ENCODE data around the gene SDF2.

- TF ChIP-seq CTCF (conservative IDR thresholded peaks at IDR 0.05; ENCODE audit: low read depth in 2 of 2), result no peak
- no peak for TF ChIP-seq EZH2 (IDR thresholded peaks at IDR 0.05; ENCODE audit: low read depth, unreplicated experiment)
- TF ChIP-seq ZNF331 (CRISPR knock-in tag; IDR thresholded peaks at IDR 0.05; ENCODE audit: low read depth), result no peak
- no peak for TF ChIP-seq REST (IDR thresholded peaks at IDR 0.05; ENCODE audit: unreplicated experiment)
- TF ChIP-seq POLR2AphosphoS5 (IDR thresholded peaks at IDR 0.05; ENCODE audit: low read depth), result peak; percentile 74
- peak; percentile 77 for TF ChIP-seq CREB1 (CRISPR knock-in tag; IDR thresholded peaks at IDR 0.05; ENCODE audit: low read depth)
- no peak for TF ChIP-seq EZH2phosphoT487 (IDR thresholded peaks at IDR 0.05; ENCODE audit: unreplicated experiment)
- TF ChIP-seq NANOG (IDR thresholded peaks at IDR 0.05; ENCODE audit: borderline replicate concordance), result no peak
- no peak for TF ChIP-seq STAT1 (IDR thresholded peaks at IDR 0.05; ENCODE audit: unreplicated experiment)
- TF ChIP-seq ETS1 (IDR thresholded peaks at IDR 0.05), result no peak; the same call in 1 of the 2 replicates
- no peak for TF ChIP-seq ZNF114 (CRISPR knock-in tag; IDR thresholded peaks at IDR 0.05)
- no peak for TF ChIP-seq ZNF462 (CRISPR knock-in tag; IDR thresholded peaks at IDR 0.05)
Measured at GRCh38 chr17:28644787-28645575, 16.7 kb downstream of the SDF2 start, which contains the start of gene BLTP2.

All from GM23338 (cell line).